Osteoblast (primary cell): ENCODE data around the gene SIAH2. TPM values are rescaled to one million over a fixed set of nuclear protein-coding genes. Genes with fewer than 3 reads are reported as not detected.

Experiments
- DNase-seq: peaks from one replicate; pipeline ENCODE4 v3.0.0; 2011; ENCODE audit warnings: low spot score, mixed read lengths; ENCODE audit not compliant: insufficient read length; ENCODE audit errors: missing footprints
- H2AFZ ChIP-seq: 2 replicates; pipeline ENCODE4 v1.6.0; 2011; ENCODE audit warnings: mild to moderate bottlenecking, low read length
- H3K27ac ChIP-seq: 2 replicates; pipeline ENCODE4 v1.5.1; 2011; ENCODE audit warnings: mild to moderate bottlenecking, low read depth, low read length, moderate library complexity
- H3K27me3 ChIP-seq: 2 replicates; pipeline ENCODE4 v1.6.0; 2012; ENCODE audit warnings: mild to moderate bottlenecking, control low read depth, inconsistent platforms, low read length, moderate library complexity; ENCODE audit not compliant: insufficient read depth
- H3K36me3 ChIP-seq: 2 replicates; pipeline ENCODE4 v1.5.1; 2011; ENCODE audit warnings: mild to moderate bottlenecking, low read length, control low read depth, moderate library complexity; ENCODE audit not compliant: insufficient read depth
- H3K4me1 ChIP-seq: 2 replicates; pipeline ENCODE4 v1.5.1; 2011; ENCODE audit warnings: mild to moderate bottlenecking, low read length, control low read depth, moderate library complexity; ENCODE audit not compliant: insufficient read depth
- H3K4me2 ChIP-seq: 2 replicates; pipeline ENCODE4 v1.6.0; 2011; ENCODE audit warnings: mild to moderate bottlenecking, low read length; ENCODE audit not compliant: insufficient read depth
- H3K4me3 ChIP-seq: fragments of 200-600 bp; sonication (generic); 3 replicates; pipeline ENCODE4 v1.5.1; 2012; ENCODE audit warnings: mild to moderate bottlenecking, low read length, inconsistent platforms; ENCODE audit not compliant: insufficient read depth
- H3K79me2 ChIP-seq: 2 replicates; pipeline ENCODE4 v1.6.0; 2012; ENCODE audit warnings: mild to moderate bottlenecking, low read length, control low read depth, inconsistent platforms; ENCODE audit not compliant: insufficient read depth
- H3K9me3 ChIP-seq: 2 replicates; pipeline ENCODE4 v1.5.1; 2011; ENCODE audit warnings: low read depth, low read length, control low read depth
- H4K20me1 ChIP-seq: 2 replicates; pipeline ENCODE4 v1.6.0; 2012; ENCODE audit warnings: mild to moderate bottlenecking, low read length, control low read depth; ENCODE audit not compliant: insufficient read depth
- total RNA-seq: library from RNA; depleted of rRNA; stranded (reverse); fragments of >200 nt; gene quantifications from 2 replicates; pipeline ENCODE4 v1.2.3, GENCODE V29; 2012
- TF ChIP-seq, protein P1 (sequence below): IDR thresholded peaks from 2 replicates; pipeline ENCODE4 v1.5.1; 2011; ENCODE audit warnings: mild to moderate bottlenecking, low read depth, low read length, moderate library complexity; ENCODE audit errors: extremely low read depth

Gene SIAH2, protein sequence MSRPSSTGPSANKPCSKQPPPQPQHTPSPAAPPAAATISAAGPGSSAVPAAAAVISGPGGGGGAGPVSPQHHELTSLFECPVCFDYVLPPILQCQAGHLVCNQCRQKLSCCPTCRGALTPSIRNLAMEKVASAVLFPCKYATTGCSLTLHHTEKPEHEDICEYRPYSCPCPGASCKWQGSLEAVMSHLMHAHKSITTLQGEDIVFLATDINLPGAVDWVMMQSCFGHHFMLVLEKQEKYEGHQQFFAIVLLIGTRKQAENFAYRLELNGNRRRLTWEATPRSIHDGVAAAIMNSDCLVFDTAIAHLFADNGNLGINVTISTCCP
- 35.7 and 36.2 TPM in 2 replicates for total RNA-seq

DNA sequence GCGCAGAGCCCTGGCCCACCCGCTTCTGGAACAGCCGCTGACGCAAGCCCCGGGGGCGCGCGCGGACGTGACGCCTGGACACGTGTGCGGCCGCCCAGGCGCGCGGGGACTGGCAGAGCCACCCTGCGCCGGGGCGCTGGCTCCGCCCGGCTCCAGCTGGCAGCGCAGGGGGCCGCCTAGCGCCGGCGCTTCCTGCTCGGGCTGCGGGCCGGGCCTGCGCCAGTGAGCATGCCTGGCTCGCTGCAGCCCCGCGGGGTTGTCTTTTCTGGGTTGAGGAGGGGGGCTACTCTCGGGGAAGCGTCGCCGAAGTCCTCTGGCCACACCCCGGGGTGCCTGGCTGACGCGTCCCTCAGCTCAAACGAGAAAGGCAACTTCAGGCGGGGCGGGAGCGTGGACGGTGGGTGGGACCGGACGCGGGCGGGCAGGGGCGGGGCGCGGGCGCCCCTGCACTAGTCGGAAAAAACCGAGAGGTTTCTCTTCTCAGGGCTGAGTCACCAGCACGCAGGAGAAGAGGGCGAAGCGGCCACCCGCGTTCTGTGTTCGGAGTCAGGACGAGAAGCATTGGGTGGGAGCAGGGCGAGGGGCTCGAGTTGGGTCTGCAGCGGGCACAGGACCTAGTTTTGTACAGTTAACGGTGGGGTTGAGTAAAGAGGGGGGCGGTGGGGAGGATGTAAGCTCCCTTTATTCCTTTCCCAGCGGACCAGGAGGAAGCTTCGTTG is at the start of gene SIAH2:
Gene SIAH2, minus strand, starts transcription at position 48 of the 719 bp plus-strand sequence. CDS start 320 bp downstream, outside the sequence.
- Histone ChIP-seq H2AFZ (peak within 1 kb of the TSS; percentile 98), H3K4me1 (peaks cover 20% of the 10 kb centered on the region), H3K36me3 (peaks cover 5% of the 10 kb centered on the region), H3K27me3 (no peaks in the 10 kb centered on the region), H3K4me3 (peak within 1 kb of the TSS; percentile 86), H3K4me2 (peak within 1 kb of the TSS; percentile 95), H3K9me3 (no peaks in the 10 kb centered on the region), H4K20me1 (peaks cover 18% of the 10 kb centered on the region), H3K27ac (peak within 1 kb of the TSS; percentile 89), H3K79me2 (peaks cover 43% of the 10 kb centered on the region)
- DNase-seq, result peak; percentile 99
- TF ChIP-seq, protein P1, sequence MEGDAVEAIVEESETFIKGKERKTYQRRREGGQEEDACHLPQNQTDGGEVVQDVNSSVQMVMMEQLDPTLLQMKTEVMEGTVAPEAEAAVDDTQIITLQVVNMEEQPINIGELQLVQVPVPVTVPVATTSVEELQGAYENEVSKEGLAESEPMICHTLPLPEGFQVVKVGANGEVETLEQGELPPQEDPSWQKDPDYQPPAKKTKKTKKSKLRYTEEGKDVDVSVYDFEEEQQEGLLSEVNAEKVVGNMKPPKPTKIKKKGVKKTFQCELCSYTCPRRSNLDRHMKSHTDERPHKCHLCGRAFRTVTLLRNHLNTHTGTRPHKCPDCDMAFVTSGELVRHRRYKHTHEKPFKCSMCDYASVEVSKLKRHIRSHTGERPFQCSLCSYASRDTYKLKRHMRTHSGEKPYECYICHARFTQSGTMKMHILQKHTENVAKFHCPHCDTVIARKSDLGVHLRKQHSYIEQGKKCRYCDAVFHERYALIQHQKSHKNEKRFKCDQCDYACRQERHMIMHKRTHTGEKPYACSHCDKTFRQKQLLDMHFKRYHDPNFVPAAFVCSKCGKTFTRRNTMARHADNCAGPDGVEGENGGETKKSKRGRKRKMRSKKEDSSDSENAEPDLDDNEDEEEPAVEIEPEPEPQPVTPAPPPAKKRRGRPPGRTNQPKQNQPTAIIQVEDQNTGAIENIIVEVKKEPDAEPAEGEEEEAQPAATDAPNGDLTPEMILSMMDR, result no peak

DNA sequence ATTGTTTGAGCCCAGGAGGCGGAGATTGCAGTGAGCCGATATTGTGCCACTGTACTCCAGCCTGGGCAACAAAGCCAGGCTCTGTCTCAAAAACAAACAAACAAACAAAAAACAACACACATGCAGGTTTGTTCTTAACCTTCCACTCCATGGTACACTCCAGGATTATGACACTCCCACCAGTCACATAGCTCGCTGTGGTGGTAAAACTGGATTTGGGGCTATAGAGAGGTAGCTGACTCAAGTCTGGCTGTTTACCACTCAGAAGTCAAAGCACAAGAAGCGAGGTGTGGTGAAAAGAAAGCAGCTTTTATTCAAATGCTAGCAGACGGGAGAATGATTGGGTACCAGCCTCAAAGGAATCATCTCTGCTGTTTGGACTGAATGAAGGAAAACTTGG is 49.0 kb upstream of the SIAH2 start:
- Histone ChIP-seq H4K20me1 (no peaks in the 10 kb centered on the region), H3K27me3 (peaks cover 11% of the 10 kb centered on the region), H3K9me3 (no peaks in the 10 kb centered on the region), H3K4me1 (no peaks in the 10 kb centered on the region), H3K79me2 (no peaks in the 10 kb centered on the region), H3K4me2 (no peak overlapping the region), H3K27ac (no peak overlapping the region), H3K36me3 (no peaks in the 10 kb centered on the region), H3K4me3 (no peak overlapping the region), H2AFZ (no peak overlapping the region)
- TF ChIP-seq, protein P1, result no peak
- DNase-seq, result no peak

DNA sequence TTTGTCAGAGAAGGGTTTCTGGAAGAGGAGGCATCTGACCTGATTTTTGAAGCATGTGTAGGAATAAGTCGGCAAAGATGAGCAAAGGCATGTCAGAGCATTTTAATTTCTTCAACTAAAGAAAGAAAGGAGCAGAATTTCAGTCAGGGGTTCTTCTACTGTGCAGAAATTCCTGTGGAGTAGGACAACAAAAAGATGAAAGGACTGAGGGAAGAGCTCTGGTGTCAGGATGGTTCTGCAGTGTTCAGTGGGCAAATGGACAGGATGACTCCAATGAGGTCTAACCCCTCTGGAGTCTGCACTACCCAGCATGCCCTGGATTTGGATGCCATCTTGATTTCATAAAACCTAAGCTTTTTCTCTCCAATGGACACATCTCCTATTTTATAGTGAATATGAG is 47.7 kb upstream of the SIAH2 start:
- H3K36me3 ChIP-seq, result no peaks in the 10 kb centered on the region
- no peaks in the 10 kb centered on the region for H3K79me2 ChIP-seq
- H3K4me3 ChIP-seq, result no peak overlapping the region
- no peak for DNase-seq
- no peaks in the 10 kb centered on the region for H3K9me3 ChIP-seq
- TF ChIP-seq, protein P1, result no peak
- H2AFZ ChIP-seq, result no peak overlapping the region
- no peaks in the 10 kb centered on the region for H3K4me1 ChIP-seq
- H3K27ac ChIP-seq, result no peak overlapping the region
- H3K27me3 ChIP-seq, result peaks cover 20% of the 10 kb centered on the region
- no peaks in the 10 kb centered on the region for H4K20me1 ChIP-seq
- H3K4me2 ChIP-seq, result no peak overlapping the region

DNA sequence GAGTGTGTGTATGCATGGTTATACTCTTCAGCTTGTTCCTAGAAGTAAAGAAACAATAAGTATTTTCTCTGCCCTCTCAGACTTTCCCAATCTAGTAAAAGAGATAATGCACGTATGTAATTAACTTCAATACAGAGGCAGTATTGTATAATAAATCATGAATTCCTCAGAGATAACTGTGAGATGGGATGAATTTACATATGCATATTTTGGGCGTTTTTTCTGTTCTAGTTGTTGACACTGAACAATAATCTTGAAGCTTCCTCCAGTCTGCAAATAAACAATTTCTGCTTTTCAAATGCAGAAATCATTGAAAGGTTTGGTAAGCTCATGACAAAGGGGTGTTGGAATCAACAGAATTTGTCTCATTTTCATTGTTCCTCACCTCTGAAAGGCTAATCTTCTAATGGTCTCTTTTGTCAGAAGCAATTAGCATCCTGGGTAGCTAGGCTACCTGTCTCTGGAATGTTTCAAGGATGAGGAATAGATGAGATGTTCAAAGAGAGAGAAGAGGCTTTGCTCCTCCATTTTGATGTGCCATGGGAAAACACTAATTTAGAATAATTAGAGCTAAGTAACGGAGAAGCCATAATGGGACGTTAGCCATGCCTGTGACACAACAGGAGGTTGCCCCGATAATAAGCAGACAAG is 43.3 kb upstream of the SIAH2 start:
- Histone ChIP-seq H3K36me3 (no peaks in the 10 kb centered on the region), H3K79me2 (no peaks in the 10 kb centered on the region), H3K27ac (no peak overlapping the region), H3K27me3 (peaks cover 27% of the 10 kb centered on the region), H3K4me3 (no peak overlapping the region), H3K4me1 (no peaks in the 10 kb centered on the region), H4K20me1 (no peaks in the 10 kb centered on the region), H3K4me2 (no peak overlapping the region), H2AFZ (no peak overlapping the region), H3K9me3 (no peaks in the 10 kb centered on the region)
- TF ChIP-seq, protein P1, result no peak
- no peak for DNase-seq
